HL-60/S4 treated with phorbol 12-myristate 13-acetate at 8.2 ng/mL for 4 days and 3 days (cell line): ENCODE data around the gene KCNJ1.

ENCODE experiments used
- in situ Hi-C: fragments of 300-500 bp; cut with MboI; formaldehyde crosslinking; loops from 2 replicates; pipeline ENCODE4 v1.15.0; 2022; ENCODE audit warnings: low sequenced_read_pairs

The KCNJ1 gene

DNA sequence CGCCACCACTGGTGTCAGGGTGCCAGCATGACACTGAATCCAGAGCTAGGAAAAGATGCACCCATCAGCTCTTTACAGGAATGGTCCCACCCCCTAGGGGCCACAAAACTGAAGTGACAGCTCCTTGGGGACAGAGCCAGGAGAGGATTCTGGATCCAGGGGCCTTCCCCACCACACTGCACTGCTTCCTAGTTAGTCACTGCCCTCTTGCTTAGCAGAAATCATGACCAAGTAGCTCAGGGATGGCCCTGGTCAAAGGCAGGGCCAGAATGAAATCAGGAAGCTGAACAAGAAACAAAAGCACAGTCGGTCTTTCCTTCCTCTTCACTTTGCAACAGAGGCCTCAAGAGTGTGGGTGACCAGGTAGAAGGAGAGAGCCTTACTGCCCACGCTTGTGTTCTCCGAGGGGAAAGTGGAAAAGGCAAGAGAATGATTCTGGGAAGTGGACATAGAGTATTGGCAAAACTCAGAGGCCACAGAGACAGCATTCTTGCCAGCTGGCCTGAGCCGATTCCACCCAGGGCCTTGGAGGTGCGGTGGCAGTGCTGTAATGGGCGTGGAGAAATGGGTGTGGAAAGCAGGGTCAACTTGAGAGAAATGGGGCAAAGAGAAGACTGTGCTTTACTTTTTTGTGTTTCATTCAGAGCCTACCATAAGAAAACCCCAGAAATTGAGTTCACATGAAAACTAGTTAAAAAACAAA lies 39.8 kb downstream of the KCNJ1 start:
- in situ Hi-C loops: no loop called here

DNA sequence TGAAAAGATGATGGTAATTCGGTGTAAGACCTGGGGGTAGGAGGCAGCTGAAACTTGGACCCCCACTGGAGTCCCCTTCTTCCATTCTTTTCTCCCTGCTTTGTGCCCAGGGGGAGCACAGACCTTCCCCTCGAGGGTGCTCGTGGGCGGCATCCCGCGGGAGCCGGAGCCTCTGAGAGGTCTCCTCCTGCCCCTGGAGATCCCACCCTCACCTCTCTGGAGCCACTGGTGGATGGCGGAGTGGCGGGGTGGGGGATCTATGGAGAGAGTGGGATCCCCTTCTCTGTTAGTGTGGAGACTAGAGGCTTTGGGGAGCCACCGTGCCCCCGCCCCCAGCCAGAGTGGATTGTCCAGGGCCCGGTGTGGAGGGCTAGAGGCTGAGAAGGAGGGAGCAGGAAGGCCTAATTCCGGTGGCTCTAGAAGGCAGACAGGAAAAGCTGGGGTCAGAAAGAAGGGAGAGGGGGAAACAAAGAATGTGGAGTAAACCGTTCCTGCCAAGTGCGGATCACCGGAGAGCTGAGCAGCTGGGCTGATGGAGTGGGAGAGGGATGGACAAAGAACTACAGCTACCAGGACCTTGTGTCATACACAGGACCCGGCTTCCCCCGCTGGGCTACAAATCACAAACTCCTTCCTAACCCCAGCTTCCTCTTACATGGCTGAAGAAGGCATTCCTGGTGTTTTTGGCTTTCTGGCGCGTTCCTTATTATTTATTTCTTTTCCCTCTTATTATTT lies 41.9 kb downstream of the KCNJ1 start:
- in situ Hi-C loops: no loop called here

DNA sequence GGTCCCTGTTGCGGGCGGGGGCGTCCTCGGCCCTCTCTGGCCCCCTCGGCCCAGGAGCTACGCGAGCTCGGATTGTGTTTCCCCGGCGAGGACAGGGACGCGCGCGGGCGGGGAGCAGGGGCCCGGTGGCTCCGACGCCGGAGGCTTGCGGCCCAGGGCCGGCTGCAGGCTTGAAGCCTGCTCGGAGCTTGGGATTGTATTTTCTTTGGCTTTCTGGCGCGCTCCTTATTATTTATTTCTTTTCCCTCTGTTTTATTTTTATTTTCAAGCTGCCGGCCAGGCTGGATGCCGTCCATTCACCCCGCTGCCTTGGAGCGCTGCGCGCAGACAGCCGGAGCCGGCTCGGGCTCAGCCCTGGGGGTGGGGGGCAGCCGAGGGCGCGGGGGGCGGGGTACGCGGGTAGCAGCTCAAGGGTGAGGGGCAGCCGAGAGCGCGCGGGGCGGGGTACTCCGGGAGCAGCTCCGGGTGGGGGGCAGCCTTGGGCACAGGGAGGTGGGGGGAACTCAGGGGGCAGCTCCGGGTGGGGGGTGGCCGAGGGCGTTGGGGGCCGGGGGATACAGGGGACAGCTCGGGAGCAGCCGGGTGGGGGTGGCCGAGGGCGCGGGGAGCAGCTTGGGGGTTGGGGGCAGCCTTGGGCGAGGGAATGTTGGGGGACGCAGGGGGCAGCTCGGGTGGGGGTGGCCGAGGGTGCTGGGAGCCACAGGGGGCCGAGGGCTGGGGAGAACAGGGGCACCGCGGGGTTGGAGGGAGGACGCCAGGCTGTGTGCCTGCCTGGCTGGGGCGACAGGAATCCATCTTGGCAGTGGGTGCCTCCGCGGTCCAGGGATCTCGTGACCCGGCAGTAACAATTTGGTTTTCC lies 42.7 kb downstream of the KCNJ1 start:
- in situ Hi-C loops: no loop called here

DNA sequence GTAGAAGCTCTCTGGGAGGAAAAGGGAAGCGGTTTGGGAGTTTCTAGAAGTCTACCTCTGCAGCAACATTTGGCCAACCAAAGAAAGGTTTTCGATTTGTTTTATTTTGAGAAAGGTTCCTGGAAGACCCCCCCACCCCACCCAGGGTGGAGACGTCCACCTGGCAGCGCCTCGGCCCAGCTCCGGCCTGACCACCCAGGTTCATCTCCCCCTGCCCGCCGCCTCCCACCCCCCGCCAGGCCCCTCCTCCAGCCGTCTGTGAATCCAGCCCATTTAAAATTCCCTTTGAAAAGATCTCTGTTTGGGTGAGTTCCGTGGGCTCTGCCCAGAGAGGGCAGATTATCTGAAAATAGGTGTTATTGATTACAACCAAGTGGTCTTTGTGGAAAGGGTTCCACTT lies 43.3 kb downstream of the KCNJ1 start:
- in situ Hi-C loops: no loop called here

DNA sequence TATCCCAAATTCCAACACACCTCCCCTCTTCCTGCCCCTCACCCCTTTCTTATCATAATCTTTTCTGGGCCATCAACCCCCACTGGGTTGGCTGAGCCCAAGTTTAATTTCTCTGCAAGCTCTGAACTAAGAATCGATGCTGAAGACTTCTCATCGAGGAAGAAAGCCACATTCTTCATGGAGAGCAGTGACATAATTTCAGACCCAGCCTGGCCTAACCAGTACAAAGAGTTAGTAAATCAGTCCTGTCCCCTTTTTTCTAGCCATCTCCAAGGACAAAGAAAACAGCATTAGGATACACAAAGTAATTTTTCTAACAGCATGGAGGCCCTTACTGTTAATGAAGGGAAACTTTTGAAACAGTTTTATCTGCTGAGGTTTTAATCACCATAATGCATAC lies 45.0 kb downstream of the KCNJ1 start:
- in situ Hi-C loops: no loop called here

DNA sequence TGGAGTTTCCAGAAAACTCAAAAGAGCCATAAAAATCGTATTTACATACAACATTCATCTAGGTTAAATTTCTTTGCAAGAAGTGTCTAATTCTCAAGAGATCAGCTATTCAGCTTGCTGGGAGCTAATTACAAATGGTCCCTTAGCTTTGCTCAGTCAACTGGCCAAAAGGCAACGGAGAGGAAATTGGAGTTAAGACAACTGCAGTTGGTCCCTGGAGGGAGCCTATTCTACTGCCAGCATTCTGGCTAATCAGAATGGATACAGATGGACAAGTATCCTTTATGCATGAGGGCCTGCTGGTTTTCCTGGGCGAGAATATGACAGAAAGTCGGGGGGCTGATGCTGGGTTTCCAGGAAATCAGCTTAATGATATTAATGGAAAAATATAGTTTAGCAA lies 45.5 kb downstream of the KCNJ1 start:
- in situ Hi-C loops: no loop called here

DNA sequence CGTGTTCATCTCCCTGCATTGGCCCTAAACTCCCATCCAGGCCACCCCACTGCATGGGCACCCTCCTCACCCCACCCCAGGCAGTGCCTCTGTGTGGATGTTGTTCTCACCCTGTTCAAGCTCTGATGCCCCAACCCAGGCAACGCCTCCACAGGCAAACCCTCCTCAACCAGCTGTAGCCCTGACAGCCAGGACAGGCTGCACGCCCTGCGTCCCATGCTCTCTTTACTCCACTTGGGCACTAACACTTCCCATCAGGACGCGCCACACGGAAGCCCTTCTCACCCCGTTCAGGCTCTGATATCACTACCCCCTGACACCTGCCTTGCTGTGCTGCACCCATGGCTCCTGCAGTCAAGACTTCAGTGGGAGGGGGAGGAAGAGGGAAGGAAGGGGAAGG lies 47.9 kb downstream of the KCNJ1 start:
- in situ Hi-C loops: no loop called here

DNA sequence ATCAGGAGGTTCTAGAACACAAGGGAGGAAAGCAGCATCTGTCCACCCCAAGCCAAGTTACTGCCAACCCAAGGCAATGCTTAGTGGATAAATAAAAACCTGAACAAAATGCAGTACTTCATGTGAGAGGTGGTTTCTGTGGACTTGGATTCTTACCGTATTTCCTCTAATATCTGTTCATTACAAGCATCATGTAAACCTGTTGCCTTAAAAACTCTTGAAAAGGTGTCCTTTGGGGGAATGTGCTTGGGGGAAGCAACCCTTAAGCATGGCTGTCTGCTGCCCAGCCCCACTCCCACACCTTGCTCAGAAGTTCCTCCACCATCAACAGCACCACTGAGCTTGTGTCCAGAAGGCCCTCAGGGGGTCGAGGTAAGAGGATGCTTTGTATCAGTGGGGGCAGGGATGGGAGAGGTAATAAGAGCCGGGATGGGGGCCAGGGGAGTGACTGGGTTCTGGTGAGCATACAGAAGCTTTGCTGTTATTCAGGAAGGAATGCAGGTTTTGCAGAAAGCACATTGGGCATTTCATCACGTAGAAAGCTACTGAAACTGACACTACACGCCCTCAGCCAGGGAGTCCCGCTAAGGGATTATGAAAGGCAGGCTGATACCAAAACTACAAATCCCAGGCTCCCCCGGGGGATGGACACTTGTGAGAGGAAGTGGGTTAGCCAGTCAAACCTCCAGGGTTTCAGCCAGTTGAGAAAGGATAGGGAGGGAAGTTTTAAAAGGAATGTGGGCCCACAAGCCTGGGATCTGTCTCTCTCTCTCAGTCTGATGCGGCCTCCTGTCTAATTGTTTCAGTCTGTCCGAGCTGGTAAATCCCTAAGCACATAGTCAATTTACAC lies 52.0 kb downstream of the KCNJ1 start:
- in situ Hi-C loops: no loop called here

DNA sequence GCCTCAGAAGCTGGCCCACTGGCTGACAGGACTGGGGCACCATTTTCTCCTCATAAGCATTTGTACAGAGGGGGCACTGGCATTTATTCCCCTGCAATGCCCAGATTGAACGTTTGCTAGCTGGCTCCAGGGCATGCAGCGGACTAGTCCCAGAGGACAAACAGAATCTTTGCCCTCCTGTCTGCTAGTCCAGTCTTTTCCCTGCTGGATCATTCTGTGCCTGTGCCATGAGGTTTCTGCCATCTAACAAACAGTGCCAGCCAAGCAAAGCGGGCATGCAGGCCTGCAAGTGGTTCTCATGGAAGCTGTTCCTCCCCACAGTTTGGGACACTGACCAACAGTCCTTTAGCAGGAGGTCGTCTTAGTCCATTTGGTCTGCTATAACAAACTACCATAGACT lies 53.4 kb downstream of the KCNJ1 start:
- in situ Hi-C loops: no loop called here

DNA sequence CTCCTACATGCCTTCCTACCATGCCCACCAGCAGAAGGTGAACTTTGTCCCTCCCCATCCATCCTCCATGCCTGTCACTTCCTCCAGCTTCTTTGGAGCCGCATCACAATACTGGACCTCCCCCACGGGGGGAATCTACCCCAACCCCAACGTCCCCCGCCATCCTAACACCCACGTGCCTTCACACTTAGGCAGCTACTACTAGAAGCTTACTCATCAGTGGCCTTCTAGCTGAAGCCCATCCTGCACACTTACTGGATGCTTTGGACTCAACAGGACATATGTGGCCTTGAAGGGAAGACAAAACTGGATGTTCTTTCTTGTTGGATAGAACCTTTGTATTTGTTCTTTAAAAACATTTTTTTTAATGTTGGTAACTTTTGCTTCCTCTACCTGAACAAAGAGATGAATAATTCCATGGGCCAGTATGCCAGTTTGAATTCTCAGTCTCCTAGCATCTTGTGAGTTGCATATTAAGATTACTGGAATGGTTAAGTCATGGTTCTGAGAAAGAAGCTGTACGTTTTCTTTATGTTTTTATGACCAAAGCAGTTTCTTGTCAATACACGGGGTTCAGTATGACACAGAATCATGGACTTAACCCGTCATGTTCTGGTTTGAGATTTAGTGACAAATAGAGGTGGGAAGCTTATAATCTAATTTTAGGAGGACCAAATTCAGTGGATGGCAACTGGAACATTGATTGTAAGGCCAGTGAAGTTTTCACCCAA lies 56.1 kb downstream of the KCNJ1 start:
- in situ Hi-C loops: no loop called here

DNA sequence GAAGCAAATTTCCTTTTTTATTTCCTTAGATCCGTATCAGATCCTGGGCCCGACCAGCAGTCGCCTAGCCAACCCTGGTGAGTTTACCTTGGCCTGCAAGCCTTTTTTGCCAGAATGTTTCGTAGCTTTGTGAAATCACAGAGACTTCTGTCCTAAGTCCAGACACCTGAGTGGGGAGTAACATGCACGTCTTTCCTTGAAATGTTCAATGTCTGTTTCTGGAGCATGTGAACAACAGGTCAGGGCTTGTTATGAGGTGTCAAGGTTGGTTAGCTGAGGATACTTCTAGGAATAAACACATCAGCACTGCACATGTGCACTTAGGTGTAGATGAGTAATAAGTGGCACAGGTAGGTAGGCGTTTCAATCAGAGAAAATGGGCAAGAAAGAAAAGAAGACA lies 58.0 kb downstream of the KCNJ1 start:
- in situ Hi-C loops: no loop called here

DNA sequence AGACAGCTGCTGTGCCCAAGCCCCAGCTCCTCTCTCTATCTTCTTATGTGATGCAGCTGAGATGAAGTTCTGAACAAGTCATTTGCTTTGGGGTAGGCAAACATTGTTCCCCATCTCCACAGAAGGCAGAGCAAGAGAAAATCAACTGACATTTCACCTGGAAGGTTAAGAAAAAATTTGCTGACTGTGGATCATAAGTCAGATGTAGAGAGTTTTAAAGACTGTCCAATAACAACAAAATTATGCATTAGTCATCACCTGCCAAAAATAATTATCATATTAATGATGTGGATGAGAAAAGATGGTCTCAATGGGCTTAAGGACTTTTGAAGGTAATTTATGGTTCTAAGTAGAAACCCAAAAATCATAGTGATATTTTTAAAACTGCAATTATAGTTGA lies 59.2 kb downstream of the KCNJ1 start:
- in situ Hi-C loops: no loop called here

DNA sequence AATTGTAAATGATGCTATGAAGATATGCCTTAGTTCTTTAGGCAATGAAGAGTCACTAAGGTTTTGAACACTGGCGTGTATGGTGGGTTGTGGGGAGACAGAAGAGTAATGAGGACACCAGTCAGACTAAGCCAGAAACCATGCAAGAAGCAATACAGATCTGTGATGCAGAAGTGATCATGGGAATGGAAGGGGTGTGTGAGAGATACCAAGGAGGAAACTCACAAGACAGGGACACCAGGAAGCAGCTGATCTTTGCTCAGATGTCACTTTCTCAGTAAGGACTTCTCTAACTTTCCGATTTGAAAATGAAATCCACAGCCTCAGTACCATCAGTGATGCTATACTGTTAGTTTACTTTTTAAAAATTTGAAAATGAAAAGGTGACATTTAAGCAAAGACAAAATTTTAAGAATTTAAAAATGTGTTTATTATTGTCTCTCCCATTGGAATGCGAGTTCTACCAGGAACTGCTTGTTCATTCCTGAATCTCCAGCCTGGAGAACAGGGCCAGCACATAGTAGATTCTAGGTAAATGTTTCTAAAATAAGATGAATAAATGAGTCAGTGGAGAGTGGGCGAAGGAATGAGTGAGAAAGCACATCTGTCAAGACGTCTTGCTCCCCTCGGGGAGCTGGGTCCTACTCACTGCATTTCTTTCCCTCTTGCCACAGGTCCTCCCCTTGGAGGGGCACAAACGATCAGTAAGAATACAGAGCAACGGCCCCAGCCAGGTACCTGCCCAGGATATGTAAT lies 60.4 kb downstream of the KCNJ1 start:
- in situ Hi-C loops: no loop called here

DNA sequence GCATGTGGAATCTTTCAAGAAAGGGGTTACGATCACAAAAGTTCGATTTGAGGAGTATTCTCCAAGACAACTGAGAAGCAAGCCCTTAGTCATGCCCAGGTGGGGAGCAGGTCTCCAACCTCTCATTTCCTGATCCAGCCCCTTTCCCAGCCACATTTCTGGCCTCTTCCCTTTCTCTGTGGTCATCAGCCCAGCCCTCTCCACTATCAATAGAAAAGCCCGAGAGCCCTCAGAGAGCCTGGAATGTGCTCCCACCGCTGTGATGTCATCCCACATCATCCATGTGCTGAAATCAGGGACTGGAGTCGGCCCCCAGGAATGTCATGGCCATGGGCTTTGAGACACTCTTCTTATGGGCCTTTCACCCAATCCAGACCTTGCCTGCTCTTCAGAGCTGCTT lies 62.6 kb downstream of the KCNJ1 start:
- in situ Hi-C loops: no loop called here

DNA sequence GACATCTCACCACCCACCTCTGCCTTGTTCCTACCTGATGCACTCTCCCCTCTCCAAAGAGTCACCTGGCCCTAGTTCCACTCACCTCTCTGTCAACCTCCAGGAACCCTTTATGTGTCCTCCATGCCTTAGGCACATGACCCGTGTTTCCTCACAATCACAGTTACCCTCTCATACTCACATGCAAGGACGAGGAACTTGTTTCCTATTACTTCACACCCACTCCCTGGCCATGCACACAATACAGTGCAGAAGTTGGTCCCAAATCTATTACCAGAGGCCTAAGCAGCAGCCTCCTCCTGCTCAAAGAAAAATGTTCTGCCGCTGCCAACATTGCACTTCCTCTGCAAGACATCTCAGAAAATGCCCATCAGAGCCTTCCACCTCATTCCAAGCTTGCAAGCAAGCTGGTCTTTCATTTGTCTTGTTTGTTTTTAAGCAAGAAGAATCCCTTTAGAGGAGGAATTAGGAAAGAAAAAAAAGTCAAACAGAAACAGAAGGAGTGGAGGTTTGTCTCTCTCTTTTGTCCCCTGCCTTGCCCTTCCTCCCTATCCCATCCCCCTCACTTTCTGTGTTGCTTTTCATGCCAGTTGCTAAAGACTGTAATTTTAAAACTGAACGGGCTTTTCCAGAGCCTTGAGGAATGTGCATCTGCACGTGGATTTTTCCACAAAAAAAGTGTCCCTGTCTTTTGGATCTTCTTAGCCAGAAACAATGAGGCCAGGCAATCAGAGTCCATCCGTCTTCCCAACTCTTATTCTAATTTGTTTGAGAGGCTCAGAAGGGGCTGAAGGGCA lies 63.4 kb downstream of the KCNJ1 start:
- in situ Hi-C loops: no loop called here

DNA sequence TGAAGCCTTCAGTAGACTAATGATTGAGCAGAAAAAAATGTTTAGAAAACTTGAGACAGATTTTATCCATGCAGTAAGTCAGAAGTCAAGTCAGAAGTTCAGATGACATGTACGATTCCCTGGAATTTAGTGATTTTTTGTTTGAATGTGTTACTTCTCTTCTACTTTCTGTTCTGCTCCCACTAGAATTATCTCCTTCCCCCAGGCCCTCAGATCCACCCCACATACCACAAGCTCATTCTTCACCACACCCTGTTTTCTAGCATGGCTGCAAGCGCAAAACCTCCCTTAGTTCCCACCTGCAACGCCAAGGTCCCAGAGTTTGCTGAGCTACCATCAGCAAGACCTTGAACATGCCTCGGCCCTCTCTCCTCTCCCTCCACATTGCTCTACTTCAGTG lies 64.1 kb downstream of the KCNJ1 start:
- in situ Hi-C loops: no loop called here

DNA sequence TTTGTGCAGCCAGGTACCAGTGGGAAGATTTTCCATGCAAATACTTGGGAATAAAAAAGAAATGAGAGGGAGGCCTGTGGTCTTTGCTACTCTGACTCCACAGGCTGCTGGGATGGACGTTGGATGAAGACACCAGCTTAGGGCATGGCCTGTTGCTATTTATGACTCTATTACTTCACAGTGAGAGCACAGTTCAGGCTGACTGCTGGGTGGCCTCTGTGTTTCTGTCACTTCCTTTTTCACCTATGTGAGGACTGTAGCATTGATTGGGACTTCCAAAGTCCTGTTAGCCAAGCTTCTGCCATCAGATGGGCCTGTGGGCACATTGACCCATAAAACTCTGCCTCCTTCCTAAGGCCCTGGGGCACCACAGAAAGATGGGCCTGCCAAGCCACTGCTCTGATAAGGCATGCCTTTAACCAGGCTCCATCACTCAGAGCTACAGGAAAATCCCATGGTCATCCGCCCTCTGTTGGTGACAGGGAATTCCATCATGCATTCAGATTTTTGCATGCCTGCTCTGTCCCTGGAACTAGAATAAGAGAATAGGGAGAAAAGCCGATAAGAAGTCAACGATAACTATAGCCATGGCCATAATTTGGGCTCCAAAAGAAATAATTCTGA lies 64.6 kb downstream of the KCNJ1 start:
- in situ Hi-C loops: no loop called here

DNA sequence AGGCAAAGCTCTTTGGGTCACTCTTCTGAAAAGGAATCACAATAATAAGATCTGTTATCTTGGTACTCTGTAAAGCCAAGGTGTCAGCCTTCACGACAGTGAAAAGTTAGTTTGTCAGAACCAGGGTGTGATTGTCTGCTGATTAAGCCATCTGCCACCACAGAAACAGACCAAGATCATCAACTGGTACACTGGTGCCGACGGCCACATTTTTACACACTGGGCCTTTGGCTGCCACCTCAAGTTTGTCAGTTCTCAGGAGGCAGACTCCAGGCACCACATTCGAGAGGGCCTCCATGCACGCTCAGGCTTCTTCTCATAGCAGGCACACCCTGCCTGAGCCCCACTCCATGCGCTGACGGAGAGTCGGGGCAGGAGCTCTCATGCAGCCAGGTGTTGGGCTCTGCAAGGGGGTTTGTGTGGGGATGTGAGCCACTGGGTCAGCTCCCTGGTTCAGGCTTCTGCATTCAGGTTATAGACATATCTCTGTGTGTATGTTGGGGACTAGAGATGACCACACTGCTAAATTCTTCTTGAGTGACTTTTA lies 66.2 kb downstream of the KCNJ1 start:
- in situ Hi-C loops: no loop called here
